ENCODE measurements around the gene BHMT2. TPM values are rescaled to one million over a fixed set of nuclear protein-coding genes. Genes with fewer than 3 reads are reported as not detected.

The BHMT2 gene
- total and polyA plus RNA-seq, 2 donors (not counting 3 experiments of a cell fraction or from before 2014, with no cell fraction given), result 0.71 to 0.92 TPM

Other genes with a start within 250 kb of the BHMT2 start
- 24.8 and 25.8 TPM in 2 replicates for gene ARSB, start 84.5 kb upstream of the BHMT2 start, total RNA-seq
- 17.0 and 17.2 TPM in 2 replicates for gene ARSB, start 84.5 kb upstream of the BHMT2 start, polyA plus RNA-seq
- gene DMGDH, start 93 bp upstream of the BHMT2 start, total RNA-seq, result not detected in 2 replicates
- gene DMGDH, start 93 bp upstream of the BHMT2 start, polyA plus RNA-seq, result 0.03 and 0.11 TPM in 2 replicates
- not detected in 2 replicates for gene BHMT, start 42.0 kb downstream of the BHMT2 start, total RNA-seq
- gene BHMT, start 42.0 kb downstream of the BHMT2 start, polyA plus RNA-seq, result not detected in 2 replicates
- 6.3 and 6.5 TPM in 2 replicates for gene JMY, start 166.4 kb downstream of the BHMT2 start, total RNA-seq
- gene JMY, start 166.4 kb downstream of the BHMT2 start, polyA plus RNA-seq, result 1.1 and 1.5 TPM in 2 replicates